Adrenal gland (tissue), 5 donors: ENCODE data around the gene NTPCR.
A peak's percentile ranks its signal among the peaks of the same experiment; 100 is the strongest.

Experiments
- CTCF ChIP-seq, 6 experiments: fragments of 450-650 bp in 4 of 6; fragments of 200-600 bp in 2 of 6; sonication (generic) in 1 of 6; IDR thresholded peaks; 1 replicate in 5 of 6; 2 replicates in 1 of 6; pipeline versions ENCODE4 v1.5.1 to v1.8.0; 2016 to 2021; ENCODE audit warnings: antibody characterized with exemption in 6 of 6, mild to moderate bottlenecking in 2 of 6, moderate library complexity in 1 of 6
- POLR2A ChIP-seq, 2 donors: fragments of 450-650 bp; IDR thresholded peaks; one replicate each; pipeline ENCODE4 v1.6.1; 2017; ENCODE audit warnings: antibody characterized with exemption in 2 of 2, mild to moderate bottlenecking in 2 of 2, moderate library complexity in 1 of 2
- donor health status: DM: no; HTN: no; CAD: no.

GRCh38 chr1:232950197-232951176, at the start of gene NTPCR:
- TF ChIP-seq POLR2A (IDR thresholded peaks at IDR 0.05) = peak; percentile 24 to 69
- peak in 3 of 6 experiments; percentile 10 to 39 (median 17) for TF ChIP-seq CTCF (IDR thresholded peaks at IDR 0.05)
